GM12878 (cell line): ENCODE results near the gene NXNL1. TPM values are rescaled to one million over a fixed set of nuclear protein-coding genes. Genes with fewer than 3 reads are reported as not detected.

Experiments
- BCL11A ChIP-seq: IDR thresholded peaks from 2 replicates; pipeline ENCODE4 v1.6.1; 2011; ENCODE audit warnings: low read depth, low read length
- BHLHE40 ChIP-seq, 2 experiments: fragments of 450-650 bp in 1 of 2; IDR thresholded peaks; 2 replicates each; pipeline ENCODE4 v1.6.1; 2011 to 2017; ENCODE audit warnings: low read depth in 2 of 2, borderline replicate concordance in 1 of 2, improper control_type of control experiment in 1 of 2, low read length in 1 of 2, mild to moderate bottlenecking in 1 of 2
- BMI1 ChIP-seq: fragments of 450-650 bp; IDR thresholded peaks from 2 replicates; pipeline ENCODE4 v1.6.1; 2016; ENCODE audit warnings: mild to moderate bottlenecking, moderate library complexity, borderline replicate concordance
- CREB1 ChIP-seq: IDR thresholded peaks from 2 replicates; pipeline ENCODE4 v1.6.1; 2012; ENCODE audit warnings: low read depth, mild to moderate bottlenecking, inconsistent platforms
- DPF2 ChIP-seq: fragments of 450-650 bp; IDR thresholded peaks from 2 replicates; pipeline ENCODE4 v1.6.1; 2017; ENCODE audit warnings: mild to moderate bottlenecking
- ETV6 ChIP-seq, 2 experiments: fragments of 450-650 bp in 1 of 2; IDR thresholded peaks in 1 of 2; conservative IDR thresholded peaks in 1 of 2; 2 replicates each; pipeline ENCODE4 v1.6.1; 2014; ENCODE audit warnings: antibody characterized with exemption in 1 of 2, borderline replicate concordance in 1 of 2, low read depth in 1 of 2, mild to moderate bottlenecking in 1 of 2, moderate library complexity in 1 of 2
- IKZF1 ChIP-seq: fragments of 450-650 bp; conservative IDR thresholded peaks from 2 replicates; pipeline ENCODE4 v1.6.1; 2017; ENCODE audit warnings: antibody characterized with exemption, mild to moderate bottlenecking
- KAT2A ChIP-seq: conservative IDR thresholded peaks from 2 replicates; pipeline ENCODE4 v1.6.1; 2011; ENCODE audit warnings: low read depth, low read length; ENCODE audit not compliant: control insufficient read depth
- KDM1A ChIP-seq: fragments of 200-600 bp; sonication (generic); IDR thresholded peaks from 2 replicates; pipeline ENCODE4 v1.6.1; 2016; ENCODE audit warnings: borderline replicate concordance
- LARP7 ChIP-seq: fragments of 450-650 bp; IDR thresholded peaks from 2 replicates; pipeline ENCODE4 v1.6.1; 2017; ENCODE audit warnings: mild to moderate bottlenecking
- NFYA ChIP-seq: IDR thresholded peaks from 2 replicates; pipeline ENCODE4 v1.6.1; 2011; ENCODE audit warnings: low read depth, mild to moderate bottlenecking, low read length, improper control_type of control experiment, borderline replicate concordance
- NFYB ChIP-seq: IDR thresholded peaks from 2 replicates; pipeline ENCODE4 v1.6.1; 2011; ENCODE audit warnings: low read depth, mild to moderate bottlenecking, low read length, improper control_type of control experiment, moderate library complexity; ENCODE audit not compliant: insufficient read depth
- NRF1 ChIP-seq: conservative IDR thresholded peaks from 2 replicates; pipeline ENCODE4 v1.6.1; 2011; ENCODE audit warnings: mild to moderate bottlenecking, low read depth, low read length, improper control_type of control experiment
- PAX5 ChIP-seq: IDR thresholded peaks from 2 replicates; pipeline ENCODE4 v1.6.1; 2011; ENCODE audit warnings: low read depth, low read length, borderline replicate concordance
- RELA ChIP-seq: fragments of 450-650 bp; IDR thresholded peaks from 2 replicates; pipeline ENCODE4 v1.8.0; 2014; ENCODE audit warnings: borderline replicate concordance; ENCODE audit not compliant: partially characterized antibody
- SREBF1 ChIP-seq: IDR thresholded peaks from 2 replicates; pipeline ENCODE4 v1.6.1; 2012; ENCODE audit warnings: mild to moderate bottlenecking, low read length
- STAT1 ChIP-seq: fragments of 450-650 bp; conservative IDR thresholded peaks from 2 replicates; pipeline ENCODE4 v1.6.1; 2014; ENCODE audit warnings: antibody characterized with exemption, mild to moderate bottlenecking
- TCF7 ChIP-seq: IDR thresholded peaks from 2 replicates; pipeline ENCODE4 v1.6.1; 2014; ENCODE audit warnings: antibody characterized with exemption, borderline replicate concordance
- ZNF217 ChIP-seq: fragments of 450-650 bp; IDR thresholded peaks from 2 replicates; pipeline ENCODE4 v1.6.1; 2017; ENCODE audit warnings: antibody characterized with exemption, mild to moderate bottlenecking
- ZNF24 ChIP-seq: fragments of 450-650 bp; IDR thresholded peaks from 2 replicates; pipeline ENCODE4 v1.6.1; 2017; ENCODE audit warnings: antibody characterized with exemption, mild to moderate bottlenecking
- polyA plus RNA-seq, 11 experiments: library from polyadenylated mRNA; depleted of rRNA in 4 of 11; unstranded in 6 of 11; stranded (reverse) in 5 of 11; fragments of >200 nt; fragmentation: Nextera tagmentation in 4 of 11; fragmentation: Illumina TruSeq in 1 of 11; extraction: Ambion mirVana in 4 of 11; extraction: Trizol in 1 of 11; gene quantifications; 1 replicate in 1 of 11; 2 replicates in 10 of 11; pipeline versions ENCODE4 v1.2.1 to v1.2.3, GENCODE V29; 2011 to 2016; ENCODE audit warnings: inconsistent platforms in 2 of 11, missing spikeins in 2 of 11, low read depth in 1 of 11
- total RNA-seq, 4 experiments: library from RNA; depleted of rRNA in 3 of 4; stranded (reverse); fragments of >200 nt in 3 of 4; fragmentation: Illumina TruSeq in 1 of 4; extraction: Trizol in 1 of 4; gene quantifications; 2 replicates each; pipeline versions ENCODE4 v1.2.1 to v1.2.3, GENCODE V29; 2013 to 2021
- TF ChIP-seq, protein P1 (sequence below): IDR thresholded peaks from 2 replicates; pipeline ENCODE4 v1.6.1; 2012; ENCODE audit warnings: improper control_type of control experiment, low read depth, low read length; ENCODE audit not compliant: insufficient replicate concordance
- TF ChIP-seq, protein P2 (sequence below): IDR thresholded peaks from 2 replicates; pipeline ENCODE4 v1.6.1; 2011; ENCODE audit warnings: borderline replicate concordance, low read depth, mild to moderate bottlenecking, moderate library complexity, mixed read lengths, low read length; ENCODE audit not compliant: insufficient read depth; ENCODE audit errors: extremely low read length
- TF ChIP-seq, protein P3 (sequence below): fragments of 450-650 bp; IDR thresholded peaks from 2 replicates; pipeline ENCODE4 v1.6.1; 2016; ENCODE audit warnings: mild to moderate bottlenecking

NXNL1 gene
- total and polyA plus RNA-seq, 10 of the 15 experiments (the other 5 are each of a cell fraction or from before 2014, with no cell fraction given): not detected

DNA sequence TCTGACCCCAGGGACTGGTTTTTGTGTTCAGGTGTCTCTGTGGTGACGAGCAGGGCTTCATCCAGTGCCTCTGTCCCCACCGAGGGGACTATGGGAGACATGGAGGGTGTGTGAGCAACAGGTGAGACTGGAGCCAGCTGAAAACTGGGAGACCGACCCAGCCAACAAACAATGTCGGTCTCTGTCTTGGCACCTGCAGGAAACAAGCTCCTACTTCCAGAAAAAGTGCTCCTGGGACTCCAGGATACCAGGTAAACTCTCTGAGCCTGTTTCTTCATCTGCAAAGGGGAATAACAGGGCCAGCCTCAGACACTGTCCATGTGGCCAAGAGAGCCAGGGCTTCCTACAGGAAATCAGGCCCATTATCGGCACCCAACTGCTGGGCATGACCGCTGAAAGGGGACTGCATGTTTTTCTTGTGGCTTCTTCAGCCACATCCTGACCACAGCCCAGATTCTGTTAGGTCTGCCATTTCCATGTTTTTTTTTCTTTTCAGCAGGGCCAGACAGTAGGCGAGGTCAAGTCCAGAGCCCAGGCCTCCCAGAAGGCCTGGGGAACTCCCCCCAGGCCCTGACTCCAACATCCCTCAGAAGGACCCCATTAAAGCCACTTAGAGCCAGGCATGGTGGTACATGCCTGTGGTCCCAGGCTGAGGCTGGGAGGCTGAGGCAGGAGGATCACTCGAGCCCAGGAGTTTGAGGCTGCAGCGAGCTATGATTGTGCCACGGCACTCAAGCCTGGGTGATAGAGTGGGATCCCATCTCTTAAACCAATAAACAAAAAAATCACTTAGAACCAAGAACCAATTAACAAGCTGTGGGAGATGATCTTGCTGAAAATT, 54.5 kb downstream of the NXNL1 start (continued):
- TF ChIP-seq ZNF217 (no peak), NRF1 (no peak), BHLHE40 (IDR thresholded peaks at IDR 0.05; ENCODE audit: borderline replicate concordance in 1 of 2, low read depth in 2 of 2, low read length in 1 of 2) (peak in 1 of 2 experiments; percentile 37; a peak in 1 of 4 replicates), STAT1 (no peak), TCF7 (0 out of 2 replicates have a peak, but pooled peaks have one; percentile 19), SREBF1 (no peak), NFYB (no peak), PAX5 (no peak), DPF2 (no peak), BMI1 (no peak), KDM1A (no peak), ETV6 (conservative IDR thresholded peaks at IDR 0.05 in 1 of 2, IDR thresholded peaks at IDR 0.05 in 1 of 2; ENCODE audit: borderline replicate concordance in 1 of 2, low read depth in 1 of 2) (no peak), IKZF1 (peak; percentile 36; the same call in 1 of the 2 replicates), BCL11A (0 out of 2 replicates have a peak, but pooled peaks have one; percentile 19), RELA (peak; percentile 4), ZNF24 (no peak), NFYA (no peak), KAT2A (no peak), CREB1 (no peak), LARP7 (0 out of 2 replicates have a peak, but pooled peaks have one; percentile 21)
- TF ChIP-seq, protein P1, sequence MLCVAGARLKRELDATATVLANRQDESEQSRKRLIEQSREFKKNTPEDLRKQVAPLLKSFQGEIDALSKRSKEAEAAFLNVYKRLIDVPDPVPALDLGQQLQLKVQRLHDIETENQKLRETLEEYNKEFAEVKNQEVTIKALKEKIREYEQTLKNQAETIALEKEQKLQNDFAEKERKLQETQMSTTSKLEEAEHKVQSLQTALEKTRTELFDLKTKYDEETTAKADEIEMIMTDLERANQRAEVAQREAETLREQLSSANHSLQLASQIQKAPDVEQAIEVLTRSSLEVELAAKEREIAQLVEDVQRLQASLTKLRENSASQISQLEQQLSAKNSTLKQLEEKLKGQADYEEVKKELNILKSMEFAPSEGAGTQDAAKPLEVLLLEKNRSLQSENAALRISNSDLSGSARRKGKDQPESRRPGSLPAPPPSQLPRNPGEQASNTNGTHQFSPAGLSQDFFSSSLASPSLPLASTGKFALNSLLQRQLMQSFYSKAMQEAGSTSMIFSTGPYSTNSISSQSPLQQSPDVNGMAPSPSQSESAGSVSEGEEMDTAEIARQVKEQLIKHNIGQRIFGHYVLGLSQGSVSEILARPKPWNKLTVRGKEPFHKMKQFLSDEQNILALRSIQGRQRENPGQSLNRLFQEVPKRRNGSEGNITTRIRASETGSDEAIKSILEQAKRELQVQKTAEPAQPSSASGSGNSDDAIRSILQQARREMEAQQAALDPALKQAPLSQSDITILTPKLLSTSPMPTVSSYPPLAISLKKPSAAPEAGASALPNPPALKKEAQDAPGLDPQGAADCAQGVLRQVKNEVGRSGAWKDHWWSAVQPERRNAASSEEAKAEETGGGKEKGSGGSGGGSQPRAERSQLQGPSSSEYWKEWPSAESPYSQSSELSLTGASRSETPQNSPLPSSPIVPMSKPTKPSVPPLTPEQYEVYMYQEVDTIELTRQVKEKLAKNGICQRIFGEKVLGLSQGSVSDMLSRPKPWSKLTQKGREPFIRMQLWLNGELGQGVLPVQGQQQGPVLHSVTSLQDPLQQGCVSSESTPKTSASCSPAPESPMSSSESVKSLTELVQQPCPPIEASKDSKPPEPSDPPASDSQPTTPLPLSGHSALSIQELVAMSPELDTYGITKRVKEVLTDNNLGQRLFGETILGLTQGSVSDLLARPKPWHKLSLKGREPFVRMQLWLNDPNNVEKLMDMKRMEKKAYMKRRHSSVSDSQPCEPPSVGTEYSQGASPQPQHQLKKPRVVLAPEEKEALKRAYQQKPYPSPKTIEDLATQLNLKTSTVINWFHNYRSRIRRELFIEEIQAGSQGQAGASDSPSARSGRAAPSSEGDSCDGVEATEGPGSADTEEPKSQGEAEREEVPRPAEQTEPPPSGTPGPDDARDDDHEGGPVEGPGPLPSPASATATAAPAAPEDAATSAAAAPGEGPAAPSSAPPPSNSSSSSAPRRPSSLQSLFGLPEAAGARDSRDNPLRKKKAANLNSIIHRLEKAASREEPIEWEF: no peak
- TF ChIP-seq, protein P2, sequence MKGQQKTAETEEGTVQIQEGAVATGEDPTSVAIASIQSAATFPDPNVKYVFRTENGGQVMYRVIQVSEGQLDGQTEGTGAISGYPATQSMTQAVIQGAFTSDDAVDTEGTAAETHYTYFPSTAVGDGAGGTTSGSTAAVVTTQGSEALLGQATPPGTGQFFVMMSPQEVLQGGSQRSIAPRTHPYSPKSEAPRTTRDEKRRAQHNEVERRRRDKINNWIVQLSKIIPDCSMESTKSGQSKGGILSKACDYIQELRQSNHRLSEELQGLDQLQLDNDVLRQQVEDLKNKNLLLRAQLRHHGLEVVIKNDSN: no peak
- TF ChIP-seq, protein P3, sequence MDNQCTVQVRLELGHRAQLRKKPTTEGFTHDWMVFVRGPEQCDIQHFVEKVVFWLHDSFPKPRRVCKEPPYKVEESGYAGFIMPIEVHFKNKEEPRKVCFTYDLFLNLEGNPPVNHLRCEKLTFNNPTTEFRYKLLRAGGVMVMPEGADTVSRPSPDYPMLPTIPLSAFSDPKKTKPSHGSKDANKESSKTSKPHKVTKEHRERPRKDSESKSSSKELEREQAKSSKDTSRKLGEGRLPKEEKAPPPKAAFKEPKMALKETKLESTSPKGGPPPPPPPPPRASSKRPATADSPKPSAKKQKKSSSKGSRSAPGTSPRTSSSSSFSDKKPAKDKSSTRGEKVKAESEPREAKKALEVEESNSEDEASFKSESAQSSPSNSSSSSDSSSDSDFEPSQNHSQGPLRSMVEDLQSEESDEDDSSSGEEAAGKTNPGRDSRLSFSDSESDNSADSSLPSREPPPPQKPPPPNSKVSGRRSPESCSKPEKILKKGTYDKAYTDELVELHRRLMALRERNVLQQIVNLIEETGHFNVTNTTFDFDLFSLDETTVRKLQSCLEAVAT: peak; percentile 56; the same call in 1 of the 2 replicates
